ENCODE measurements around the gene DNAH14. TPM values are rescaled to one million over a fixed set of nuclear protein-coding genes. Genes with fewer than 3 reads are reported as not detected.

The DNAH14 gene
- total and polyA plus RNA-seq, 12 donors: 7.6 to 25.3 (median 16.5) TPM

DNA sequence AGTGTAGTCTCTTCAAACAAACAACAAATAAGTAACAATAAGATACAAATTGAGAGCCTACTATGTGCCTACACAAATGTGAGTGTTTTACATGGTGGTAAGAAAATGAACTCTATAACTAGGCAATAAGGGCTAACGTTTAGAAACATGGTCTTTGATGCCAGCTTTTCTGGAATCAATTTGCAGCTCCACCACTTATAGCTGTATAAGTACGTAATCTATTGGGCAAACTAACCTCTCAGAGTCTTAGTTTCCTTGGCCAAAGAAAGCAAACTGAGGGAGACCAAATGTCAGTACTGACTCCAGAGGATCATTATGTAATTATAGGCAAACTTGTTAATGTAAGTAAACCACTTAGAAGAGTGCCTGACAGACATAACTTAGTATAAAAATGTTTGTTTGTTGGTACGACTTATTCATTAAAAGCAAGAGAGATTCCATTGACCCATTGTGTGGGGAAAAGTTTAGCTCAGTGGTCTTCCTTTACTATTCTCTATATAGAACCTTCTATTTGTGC is 438.6 kb downstream of the DNAH14 start:
- intact Hi-C loops (cut with DNase I): no loop called here
- H3K27ac ChIP-seq: no peak overlapping the region
- no peaks in the 10 kb centered on the region for H3K36me3 ChIP-seq (replicated peaks in 1 of 2)
- no peaks in the 10 kb centered on the region for H3K4me1 ChIP-seq (replicated peaks in 1 of 2)
- WGBS, 4 donors: 68 to 82% (median 75%) methylated on average over 3 of the region's 3 CpGs
- DNase-seq: no peak
- TF ChIP-seq, protein P1, sequence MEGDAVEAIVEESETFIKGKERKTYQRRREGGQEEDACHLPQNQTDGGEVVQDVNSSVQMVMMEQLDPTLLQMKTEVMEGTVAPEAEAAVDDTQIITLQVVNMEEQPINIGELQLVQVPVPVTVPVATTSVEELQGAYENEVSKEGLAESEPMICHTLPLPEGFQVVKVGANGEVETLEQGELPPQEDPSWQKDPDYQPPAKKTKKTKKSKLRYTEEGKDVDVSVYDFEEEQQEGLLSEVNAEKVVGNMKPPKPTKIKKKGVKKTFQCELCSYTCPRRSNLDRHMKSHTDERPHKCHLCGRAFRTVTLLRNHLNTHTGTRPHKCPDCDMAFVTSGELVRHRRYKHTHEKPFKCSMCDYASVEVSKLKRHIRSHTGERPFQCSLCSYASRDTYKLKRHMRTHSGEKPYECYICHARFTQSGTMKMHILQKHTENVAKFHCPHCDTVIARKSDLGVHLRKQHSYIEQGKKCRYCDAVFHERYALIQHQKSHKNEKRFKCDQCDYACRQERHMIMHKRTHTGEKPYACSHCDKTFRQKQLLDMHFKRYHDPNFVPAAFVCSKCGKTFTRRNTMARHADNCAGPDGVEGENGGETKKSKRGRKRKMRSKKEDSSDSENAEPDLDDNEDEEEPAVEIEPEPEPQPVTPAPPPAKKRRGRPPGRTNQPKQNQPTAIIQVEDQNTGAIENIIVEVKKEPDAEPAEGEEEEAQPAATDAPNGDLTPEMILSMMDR (IDR thresholded peaks at IDR 0.05): no peak
- TF ChIP-seq POLR2A (IDR thresholded peaks at IDR 0.05): no peak
- H3K4me3 ChIP-seq: no peak overlapping the region
- no peaks in the 10 kb centered on the region for H3K9me3 ChIP-seq (replicated peaks in 1 of 3)
- no peaks in the 10 kb centered on the region for H3K27me3 ChIP-seq

DNA sequence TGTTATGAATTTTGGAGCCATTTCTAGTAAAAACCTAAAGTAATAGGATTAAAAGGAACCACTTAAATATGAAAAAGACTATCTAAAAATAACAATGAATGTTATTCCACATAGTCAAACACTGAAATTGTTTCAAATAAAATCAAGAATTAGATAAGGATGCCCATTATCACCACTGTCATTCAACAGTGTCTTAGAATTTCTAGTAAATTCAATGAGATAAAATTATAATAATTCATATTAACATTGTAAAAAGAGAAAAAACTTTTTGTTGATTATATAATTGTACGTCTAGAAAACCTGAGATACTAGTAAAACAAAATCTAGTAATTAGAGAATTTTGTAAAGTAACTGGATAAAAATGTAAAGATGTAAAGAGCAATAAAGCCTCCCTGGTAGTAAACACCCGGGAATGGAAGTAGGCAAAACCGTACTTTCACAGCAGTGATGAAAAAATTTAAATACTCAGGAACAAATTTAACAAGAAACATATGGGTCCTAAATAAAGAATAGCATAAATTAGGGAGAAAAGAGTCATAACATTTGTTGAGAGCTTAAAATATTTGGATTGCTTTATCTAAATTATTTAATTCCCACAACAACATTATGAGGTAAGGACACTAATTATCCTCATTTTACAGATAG is 442.0 kb downstream of the DNAH14 start:
- no peaks in the 10 kb centered on the region for H3K27me3 ChIP-seq
- intact Hi-C loops (cut with DNase I): no loop called here
- no peak for DNase-seq
- H3K9me3 ChIP-seq (replicated peaks in 1 of 3): no peaks in the 10 kb centered on the region
- no peak overlapping the region for H3K27ac ChIP-seq
- no peaks in the 10 kb centered on the region for H3K36me3 ChIP-seq (replicated peaks in 1 of 2)
- no peak for TF ChIP-seq POLR2A (IDR thresholded peaks at IDR 0.05)
- TF ChIP-seq, protein P1 (IDR thresholded peaks at IDR 0.05): no peak
- H3K4me3 ChIP-seq: no peak overlapping the region
- 74 to 88% (median 83%) methylated on average over 3 of the region's 3 CpGs for WGBS, 4 donors
- H3K4me1 ChIP-seq (replicated peaks in 1 of 2): no peaks in the 10 kb centered on the region

DNA sequence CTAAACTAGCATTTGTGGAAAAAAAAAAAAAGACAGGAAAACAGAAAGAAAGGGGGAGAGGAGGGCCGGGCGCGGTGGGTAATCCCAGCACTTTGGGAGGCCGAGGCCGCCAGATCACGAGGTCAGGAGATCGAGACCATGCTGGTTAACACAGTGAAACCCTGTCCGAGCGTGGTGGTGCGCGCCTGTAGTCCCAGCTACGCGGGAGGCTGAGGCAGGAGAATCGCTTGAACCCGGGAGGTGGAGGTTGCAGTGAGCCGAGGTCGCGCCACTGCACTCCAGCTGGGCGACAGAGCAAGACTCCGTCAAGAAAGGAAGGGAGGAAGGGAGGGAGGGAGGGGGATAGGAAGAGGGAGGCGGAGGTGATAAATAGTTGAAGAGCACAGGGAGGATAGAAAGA is 443.7 kb downstream of the DNAH14 start:
- WGBS, 4 donors: 90 to 94% (median 91%) methylated on average over 21 of the region's 21 CpGs
- H3K27me3 ChIP-seq: no peaks in the 10 kb centered on the region
- no peak for DNase-seq
- H3K27ac ChIP-seq: no peak overlapping the region
- TF ChIP-seq, protein P1 (IDR thresholded peaks at IDR 0.05): no peak
- no peak for TF ChIP-seq POLR2A (IDR thresholded peaks at IDR 0.05)
- H3K36me3 ChIP-seq (replicated peaks in 1 of 2): no peaks in the 10 kb centered on the region
- H3K9me3 ChIP-seq (replicated peaks in 1 of 3): no peaks in the 10 kb centered on the region
- H3K4me1 ChIP-seq (replicated peaks in 1 of 2): no peaks in the 10 kb centered on the region
- no peak overlapping the region for H3K4me3 ChIP-seq
- intact Hi-C loops (cut with DNase I): no loop called here

DNA sequence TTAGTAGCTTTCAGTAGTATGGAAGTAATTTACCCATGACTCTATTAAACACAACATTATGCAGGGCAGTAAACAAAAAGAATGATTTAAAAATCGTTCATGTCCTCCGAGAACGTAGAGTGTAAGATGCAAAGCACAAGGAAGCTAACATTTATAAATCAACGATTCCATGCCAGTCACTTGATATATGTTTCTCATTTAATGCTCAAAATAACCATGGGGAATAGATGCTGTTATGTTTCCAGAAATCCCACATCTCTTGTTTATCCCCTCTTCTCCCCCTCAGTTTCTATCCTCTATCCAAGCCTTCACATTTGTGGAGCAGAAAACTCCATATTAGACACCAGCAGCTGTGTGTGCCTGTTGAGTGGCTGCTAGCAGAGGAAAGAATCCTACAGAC is 445.5 kb downstream of the DNAH14 start:
- Histone ChIP-seq H3K4me1 (replicated peaks in 1 of 2) (no peaks in the 10 kb centered on the region), H3K9me3 (replicated peaks in 1 of 3) (no peaks in the 10 kb centered on the region), H3K27me3 (no peaks in the 10 kb centered on the region), H3K27ac (no peak overlapping the region), H3K4me3 (no peak overlapping the region), H3K36me3 (replicated peaks in 1 of 2) (no peaks in the 10 kb centered on the region)
- 87 to 95% (median 91%) methylated on average over 4 of the region's 4 CpGs for WGBS, 4 donors
- intact Hi-C loops (cut with DNase I): no loop called here
- DNase-seq: no peak
- TF ChIP-seq, protein P1 (IDR thresholded peaks at IDR 0.05): no peak
- TF ChIP-seq POLR2A (IDR thresholded peaks at IDR 0.05): no peak

Measured in adrenal gland (tissue), 12 donors.